OCI-LY3 (cell line): Measurements from ENCODE around the gene VCL.

ENCODE experiments used
- EZH2phosphoT487 ChIP-seq: fragments of 200-600 bp; shearing (Covaris generic); IDR thresholded peaks from 2 replicates; pipeline ENCODE4 v1.6.1; 2018; ENCODE audit warnings: antibody characterized with exemption, mixed run types, low read depth
- TF ChIP-seq, protein P1 (sequence below): fragments of 200-600, 300-600 bp; sonication (generic); IDR thresholded peaks from 2 replicates; pipeline ENCODE4 v1.5.1; 2014; ENCODE audit warnings: antibody characterized with exemption, low read length, low read depth

DNA sequence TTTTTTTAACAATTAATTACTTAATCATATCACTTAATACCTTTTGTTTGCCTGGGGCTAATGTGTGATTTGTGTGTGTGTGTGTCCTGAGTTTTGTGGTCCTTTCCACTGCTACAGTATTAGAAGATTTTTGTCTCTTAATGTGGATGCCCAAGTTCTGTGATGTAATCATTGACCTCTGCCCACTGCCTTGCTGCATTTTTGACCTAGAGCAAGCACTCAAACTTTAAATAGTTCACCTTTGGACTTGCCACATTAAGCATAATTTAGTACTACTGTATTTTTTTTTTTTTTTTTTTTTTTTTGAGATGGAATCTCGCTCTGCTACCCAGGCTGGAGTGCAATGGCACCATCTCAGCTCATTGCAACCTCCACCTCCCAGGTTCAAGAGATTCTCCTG is 52.7 kb downstream of the VCL start:
- TF ChIP-seq, protein P1, sequence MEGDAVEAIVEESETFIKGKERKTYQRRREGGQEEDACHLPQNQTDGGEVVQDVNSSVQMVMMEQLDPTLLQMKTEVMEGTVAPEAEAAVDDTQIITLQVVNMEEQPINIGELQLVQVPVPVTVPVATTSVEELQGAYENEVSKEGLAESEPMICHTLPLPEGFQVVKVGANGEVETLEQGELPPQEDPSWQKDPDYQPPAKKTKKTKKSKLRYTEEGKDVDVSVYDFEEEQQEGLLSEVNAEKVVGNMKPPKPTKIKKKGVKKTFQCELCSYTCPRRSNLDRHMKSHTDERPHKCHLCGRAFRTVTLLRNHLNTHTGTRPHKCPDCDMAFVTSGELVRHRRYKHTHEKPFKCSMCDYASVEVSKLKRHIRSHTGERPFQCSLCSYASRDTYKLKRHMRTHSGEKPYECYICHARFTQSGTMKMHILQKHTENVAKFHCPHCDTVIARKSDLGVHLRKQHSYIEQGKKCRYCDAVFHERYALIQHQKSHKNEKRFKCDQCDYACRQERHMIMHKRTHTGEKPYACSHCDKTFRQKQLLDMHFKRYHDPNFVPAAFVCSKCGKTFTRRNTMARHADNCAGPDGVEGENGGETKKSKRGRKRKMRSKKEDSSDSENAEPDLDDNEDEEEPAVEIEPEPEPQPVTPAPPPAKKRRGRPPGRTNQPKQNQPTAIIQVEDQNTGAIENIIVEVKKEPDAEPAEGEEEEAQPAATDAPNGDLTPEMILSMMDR = no peak
- TF ChIP-seq EZH2phosphoT487 = no peak
